A172 (cell line): ENCODE measurements around the gene FREM1. TPM values are rescaled to one million over a fixed set of nuclear protein-coding genes. Genes with fewer than 3 reads are reported as not detected.
A peak's percentile ranks its signal among the peaks of the same experiment; 100 is the strongest.

Experiments used
- DNase-seq: peaks from one replicate; pipeline ENCODE4 v3.0.0-alpha.2; 2015; ENCODE audit warnings: low spot score
- total RNA-seq: library from RNA; depleted of rRNA; stranded (reverse); fragments of >200 nt; shearing (Covaris generic); gene quantifications from 2 replicates; pipeline ENCODE4 v1.2.3, GENCODE V29; 2014

FREM1 gene
- total RNA-seq, 1 experiment from 2014 or later: not detected

DNA sequence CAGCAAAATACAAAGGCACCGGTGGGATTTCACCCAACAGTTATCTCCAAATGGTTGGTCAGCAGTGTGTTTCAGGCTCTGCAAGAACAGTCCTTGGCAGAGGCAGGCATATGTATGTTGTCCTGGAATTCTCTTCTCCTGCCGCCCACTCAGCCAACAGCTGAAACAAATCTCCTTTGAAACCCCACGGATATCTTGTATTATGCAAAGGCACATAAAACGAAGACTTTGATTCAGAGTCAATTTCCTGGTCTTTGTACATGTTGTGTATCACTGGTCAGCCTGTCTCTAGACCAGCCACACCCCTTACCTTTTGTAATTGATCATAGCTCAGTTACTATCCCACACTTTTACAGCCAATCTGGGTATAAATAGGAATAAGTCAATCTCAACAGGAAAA, 29.2 kb downstream of the FREM1 start:
- no peak for DNase-seq

DNA sequence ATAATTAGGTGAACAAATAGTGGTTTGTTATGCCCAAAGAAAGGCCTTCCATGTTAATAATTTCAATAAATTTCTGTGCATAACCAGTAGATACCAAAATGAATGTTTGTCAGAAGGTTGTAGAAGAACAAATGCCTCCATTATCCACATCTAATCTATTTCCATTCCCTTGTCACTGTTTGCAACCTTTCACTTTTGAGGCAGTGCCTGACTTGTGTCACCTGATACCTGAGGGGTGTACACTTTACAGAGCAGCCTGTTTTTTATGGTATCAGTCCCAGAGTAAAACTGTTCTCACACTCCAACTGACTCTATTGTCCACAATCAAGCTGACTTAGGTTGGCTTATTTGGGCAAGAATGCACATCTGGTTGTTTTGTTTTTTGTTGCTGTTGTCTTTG, 40.1 kb downstream of the FREM1 start:
- no peak for DNase-seq

DNA sequence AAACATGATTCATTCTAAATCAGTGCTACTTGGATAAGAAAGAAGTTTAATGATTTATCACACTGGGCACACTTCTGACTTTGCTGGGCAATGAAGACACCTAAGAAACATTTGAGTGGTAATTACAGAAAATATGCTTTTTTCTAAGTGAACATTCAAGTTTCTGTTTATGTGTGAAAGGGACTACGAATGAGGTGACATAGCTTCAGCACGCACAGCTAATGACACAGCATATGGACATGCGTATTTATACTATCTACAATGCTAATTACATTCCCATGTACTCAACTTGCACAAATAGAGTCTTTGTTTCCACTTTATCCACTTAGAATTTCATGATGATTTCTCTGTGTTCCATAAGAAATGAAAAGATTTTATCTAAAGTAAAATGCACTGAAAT, 40.6 kb downstream of the FREM1 start:
- no peak for DNase-seq

DNA sequence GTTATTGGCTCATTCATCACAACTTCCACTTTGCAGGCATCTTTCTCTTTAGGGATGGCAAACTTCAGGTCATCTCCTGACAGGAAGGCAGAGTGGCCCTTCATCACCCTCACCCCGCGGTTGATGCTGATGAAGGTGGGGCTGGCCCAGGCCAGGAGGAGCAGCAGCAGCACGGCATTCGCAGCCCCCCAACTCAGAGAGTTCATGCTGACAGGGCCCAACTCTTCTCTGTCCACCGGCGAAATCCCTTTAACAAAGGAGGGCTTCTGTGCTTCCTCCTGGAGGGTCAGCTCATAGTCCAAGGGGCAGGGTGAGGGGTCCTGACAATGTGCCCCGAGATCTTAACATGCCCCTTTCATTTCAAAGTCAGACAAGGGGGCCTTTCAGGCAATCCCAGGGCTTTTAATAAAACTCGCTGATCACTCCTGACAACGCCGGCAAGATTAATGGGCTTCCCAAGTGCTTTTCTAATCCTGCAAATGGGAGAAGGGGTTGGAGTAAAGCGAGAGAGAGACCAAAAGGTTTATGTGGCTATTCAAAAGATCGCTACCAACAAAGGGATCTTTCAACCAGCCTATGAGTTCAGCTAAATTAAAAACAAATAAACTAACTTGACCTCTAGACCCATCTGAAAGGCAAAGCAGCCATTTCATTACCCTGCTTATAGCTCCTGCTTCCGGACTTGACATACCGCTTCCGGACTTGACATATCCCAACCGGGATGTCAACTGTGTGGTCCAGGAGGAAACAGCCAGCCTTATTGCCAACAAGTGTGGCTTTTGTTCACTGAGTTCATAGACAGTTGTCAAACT, 41.2 kb downstream of the FREM1 start:
- DNase-seq: no peak

DNA sequence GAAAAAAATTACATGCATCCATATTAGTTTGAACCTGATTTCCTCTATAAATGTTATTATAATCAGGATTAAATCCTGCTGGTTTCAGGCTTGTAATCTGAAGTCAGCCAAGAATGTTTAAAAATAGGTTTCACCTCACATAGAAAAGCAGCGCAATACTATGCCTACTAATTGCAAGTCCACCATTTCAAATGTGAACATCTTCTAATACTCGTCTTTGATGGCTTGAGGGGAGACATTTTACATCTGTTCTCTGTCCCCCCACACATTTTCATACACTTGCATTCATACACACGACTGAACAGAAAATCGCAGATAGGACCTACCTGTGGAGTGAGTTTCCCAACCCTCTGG, 41.8 kb downstream of the FREM1 start:
- no peak for DNase-seq

DNA sequence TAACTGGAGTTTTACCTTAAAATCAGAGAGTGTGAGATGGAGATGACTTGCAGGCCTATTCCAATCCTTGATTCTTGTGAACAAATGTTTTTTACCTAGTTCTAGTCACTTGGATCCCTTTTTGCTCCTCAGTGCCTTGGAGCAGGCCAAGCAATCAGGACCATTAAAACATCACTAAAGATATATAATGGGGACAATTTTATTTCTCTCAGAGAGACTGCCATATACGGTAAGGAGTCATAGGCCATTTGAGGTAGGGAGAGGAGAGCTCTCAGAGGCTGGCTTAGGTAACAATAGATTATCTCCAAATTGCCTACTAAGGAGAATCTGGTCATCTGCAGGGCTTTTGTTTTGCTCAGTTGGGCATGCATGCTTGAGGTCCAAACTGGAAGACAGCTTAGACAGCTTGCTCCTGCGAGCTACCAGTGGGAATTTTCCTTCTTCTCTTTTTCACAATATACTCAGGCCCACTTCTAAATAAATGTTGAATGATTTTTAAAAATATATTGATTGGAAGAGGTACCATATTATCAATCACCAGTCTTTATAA, 44.0 kb downstream of the FREM1 start:
- DNase-seq: no peak

DNA sequence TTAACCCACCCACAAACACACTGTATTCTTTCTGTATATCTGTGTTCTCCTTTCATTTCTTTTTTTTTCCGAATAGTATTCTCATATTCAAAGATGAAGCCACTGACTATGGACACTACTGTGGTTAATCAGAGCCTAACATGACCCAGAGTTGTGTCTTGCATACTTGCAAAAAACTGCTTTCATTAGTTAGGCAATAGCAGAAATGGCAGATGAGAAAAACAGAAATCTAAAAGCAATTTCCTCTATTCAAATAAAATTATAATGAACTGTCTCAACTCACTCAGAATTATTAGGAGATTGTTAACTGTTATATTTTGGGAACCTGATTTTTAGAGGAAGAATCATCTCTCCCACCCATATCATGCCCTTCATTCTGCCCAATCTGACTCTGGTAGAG, 45.9 kb downstream of the FREM1 start:
- no peak for DNase-seq

DNA sequence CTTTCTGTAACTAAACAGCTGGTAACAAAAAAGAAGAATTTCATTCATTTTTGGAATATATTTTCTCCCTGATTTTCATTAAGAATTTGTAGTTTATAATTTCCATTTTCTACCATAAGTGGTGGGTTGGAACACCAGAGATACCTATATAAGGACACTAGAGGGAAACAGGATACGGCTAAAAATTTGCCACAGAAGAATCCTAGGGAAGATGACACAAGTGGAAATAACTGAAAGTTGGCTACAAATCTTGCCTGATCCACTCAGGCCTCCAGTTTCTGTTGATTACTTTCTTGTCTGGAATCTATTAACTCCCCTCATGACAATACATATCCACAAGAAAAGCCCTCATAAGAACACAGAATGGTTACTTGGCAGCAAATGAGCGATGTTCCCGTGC, 46.8 kb downstream of the FREM1 start:
- DNase-seq: no peak

DNA sequence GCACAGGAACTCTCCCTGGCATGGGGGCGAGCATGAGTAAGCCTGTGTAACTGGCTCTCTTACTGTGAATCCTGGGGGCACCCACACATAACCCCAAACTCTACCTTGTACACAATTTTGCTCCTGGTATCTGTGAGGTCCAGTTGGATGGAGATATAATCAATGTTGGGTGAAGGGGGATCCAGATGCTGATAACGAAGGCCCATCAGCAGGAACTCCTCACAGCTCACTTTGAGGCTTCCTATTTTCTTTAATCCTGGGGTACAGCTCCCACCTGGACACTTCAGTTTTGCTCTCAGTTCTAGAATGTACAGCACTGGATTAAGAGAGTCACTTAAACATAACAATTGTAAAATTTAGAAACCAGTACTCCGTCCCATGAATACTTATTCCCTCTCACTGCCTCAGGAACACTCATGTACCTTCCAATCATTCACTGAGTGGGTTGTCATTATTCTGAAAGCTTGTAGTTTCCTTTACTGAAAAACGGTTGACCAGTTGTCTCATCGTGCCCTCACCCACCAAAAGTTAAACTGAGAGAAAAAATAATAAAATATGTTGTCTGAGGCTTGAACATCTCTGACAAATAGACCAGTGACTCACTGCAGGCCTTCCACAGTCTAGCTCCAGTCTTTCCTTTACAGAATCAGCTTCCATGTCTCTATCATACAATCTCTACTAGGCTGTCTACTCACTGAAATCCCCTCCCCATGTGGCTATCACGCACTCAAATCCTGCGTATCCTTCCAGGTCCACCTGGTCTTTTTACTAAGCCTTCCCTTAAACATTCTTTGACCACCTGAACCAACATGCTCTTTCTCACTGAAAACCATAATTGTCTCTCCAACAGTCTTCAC, 52.6 kb downstream of the FREM1 start:
- DNase-seq: no peak

DNA sequence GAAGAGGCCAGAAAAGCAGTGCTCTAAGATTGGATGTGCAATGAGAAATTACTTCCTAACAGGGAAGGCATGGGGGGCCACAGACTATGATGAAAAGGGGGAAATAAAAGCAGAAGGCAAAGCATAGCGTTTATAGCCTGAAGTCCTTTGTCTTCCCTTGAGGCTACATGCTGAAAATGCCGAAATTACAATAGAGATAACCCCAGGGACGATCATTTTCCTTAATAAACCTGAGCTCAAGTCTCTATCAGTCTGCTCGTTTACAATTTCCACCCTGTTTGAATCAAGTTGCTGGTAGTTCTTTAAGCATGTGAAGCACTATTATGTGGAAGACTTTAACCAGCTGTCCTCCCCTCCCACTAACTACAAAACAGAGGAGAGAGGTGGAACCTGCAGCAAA, 60.4 kb downstream of the FREM1 start:
- no peak for DNase-seq

DNA sequence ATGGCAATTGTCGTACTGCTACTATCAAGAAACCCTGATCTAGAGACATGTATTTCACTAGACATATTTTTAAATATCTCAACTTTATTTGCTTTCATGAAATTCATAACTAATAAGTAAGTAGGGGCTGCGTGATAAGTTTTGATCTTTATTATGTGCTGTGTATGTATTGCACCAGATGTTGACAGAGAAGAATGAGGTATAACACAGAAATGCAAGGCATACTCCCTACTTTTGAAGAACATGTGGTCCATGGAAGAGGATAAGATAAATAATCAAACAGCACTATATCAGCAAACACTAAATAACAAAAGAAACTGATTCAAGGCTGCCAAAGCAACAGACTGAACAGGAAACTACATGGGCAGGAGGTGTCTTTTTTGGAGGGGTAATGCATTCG, 60.9 kb downstream of the FREM1 start:
- no peak for DNase-seq

DNA sequence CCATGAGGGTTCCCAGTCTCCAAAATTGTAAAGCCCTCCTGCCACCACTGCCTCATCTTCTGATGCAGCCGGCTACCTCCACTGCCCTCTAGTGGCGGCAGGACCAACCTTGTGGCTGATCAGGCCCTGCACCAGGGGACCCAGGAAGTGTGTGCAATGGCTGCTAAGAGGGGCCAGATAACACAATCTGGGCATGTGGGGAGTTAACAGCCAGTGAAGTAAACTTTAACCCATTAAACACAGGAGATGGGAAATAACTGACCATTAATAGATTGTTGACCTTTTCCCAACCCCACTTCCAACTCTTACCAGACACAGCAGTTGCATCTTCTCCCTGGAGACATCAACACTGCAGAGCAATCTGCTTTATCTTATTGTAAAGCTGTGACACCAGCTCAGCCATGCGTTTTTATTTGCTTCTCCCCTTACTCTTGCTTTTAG, 63.3 kb downstream of the FREM1 start:
- peak; percentile 33 for DNase-seq

DNA sequence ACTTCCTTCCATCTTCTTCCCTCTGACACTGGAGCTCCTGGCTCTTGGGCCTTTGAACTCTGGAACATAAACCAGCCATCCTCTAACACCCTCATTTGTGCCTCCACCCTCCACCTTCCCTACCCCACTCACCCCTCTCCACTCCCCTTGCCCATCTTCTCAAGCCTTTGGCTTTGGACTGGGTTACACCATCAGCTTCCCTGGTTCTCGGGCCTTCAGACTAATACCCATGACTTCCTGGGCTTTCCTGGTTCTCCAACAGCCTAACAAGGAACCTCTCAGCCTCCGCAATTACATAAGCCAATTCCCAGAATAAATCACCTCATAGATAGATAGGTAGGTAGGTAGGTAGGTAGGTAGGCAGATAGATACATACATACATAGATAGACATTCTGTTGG, 67.1 kb downstream of the FREM1 start:
- no peak for DNase-seq

DNA sequence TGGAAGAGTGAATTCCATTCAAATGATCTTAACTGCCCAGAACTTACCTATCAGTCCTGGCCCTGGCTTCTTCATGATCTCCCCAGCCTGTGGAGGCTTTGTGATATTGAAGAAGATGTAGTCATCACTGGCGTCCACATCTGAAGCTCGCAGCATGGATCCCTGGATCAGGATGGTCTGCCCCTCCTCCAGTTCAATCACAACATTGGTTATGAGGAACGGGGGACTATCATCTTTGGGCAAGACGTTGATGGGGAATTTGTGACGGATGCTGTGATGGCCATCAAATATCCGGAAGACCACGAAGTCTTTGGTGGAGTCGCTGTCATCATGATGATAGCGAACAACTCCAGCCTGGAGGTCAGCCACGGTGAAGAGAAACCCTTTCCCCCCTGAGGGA, 68.0 kb downstream of the FREM1 start:
- DNase-seq: no peak

DNA sequence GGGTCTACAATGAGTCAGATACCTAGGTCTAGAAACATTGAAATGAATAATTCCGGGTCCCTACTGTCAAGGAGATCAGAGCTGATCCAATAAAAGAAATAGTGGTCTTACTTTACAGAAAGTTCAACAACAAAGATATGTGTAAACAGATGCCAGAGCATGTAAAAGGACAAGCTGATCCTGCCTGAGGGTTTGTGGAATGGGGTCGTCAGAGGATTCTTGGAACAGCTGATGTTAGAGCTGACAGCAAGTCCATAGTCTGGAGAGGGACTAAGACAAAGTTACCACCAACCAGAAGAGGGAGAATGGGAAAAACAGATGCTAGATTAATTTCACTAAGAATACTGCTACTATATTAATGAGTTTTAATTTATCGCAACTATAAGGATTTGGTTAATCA, 71.5 kb downstream of the FREM1 start:
- DNase-seq: no peak

DNA sequence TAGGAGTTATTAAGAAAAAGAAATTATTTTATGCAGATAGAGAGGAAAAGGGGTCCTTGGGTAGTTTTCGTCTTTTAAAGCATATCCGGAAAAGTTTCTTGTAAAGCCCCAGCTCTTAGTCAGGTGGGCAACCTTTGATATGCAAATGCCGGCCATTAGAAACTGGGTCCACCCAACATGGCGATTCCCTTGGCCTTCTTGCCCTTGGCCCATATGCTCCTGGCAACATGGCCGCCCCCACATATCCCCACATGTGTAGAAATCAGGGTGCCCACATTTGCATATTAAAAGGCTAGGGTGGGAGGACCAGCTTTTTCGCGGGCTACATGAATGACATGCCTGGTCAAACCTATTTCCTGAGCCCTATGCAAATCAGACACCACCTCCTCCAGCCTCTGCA, 73.3 kb downstream of the FREM1 start:
- no peak for DNase-seq

DNA sequence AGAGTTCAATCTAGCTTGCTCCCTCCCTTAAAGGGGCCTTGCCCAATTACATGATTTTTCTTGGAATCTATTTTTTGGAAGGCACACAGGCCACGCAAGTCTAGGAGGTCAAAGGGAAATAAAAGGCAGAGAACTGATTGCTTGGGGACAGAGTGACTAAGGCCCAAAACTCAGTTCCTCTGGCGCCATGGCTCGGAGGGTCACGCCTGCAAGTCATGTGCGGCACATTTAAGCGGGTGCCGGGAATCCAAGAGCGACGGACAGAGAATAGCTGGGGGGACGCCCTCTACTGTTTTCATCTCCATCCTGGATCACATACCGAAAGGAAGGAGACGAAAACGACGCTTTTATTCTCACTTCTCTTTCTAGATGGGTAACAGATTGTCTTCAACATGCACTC, 78.6 kb downstream of the FREM1 start:
- DNase-seq: no peak

DNA sequence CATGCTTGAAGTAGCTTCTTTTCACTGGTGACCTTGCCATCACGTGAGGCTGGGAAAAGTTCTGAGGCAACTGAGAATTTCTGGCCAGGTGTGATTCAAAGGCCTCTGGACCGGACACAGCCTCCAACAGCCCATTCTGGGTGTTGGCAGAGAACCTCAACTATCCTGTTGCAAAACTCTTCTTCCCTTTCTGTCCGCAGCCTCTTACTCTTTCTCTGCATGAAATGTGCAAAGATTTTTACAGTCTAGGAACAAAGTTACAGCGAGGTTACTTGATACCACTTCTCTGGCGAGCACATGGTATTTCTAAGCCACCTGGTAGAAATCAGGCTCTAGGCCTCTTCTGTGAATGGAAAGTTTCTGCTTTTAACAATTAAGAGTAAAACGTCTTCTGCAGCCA, 79.2 kb downstream of the FREM1 start:
- no peak for DNase-seq

DNA sequence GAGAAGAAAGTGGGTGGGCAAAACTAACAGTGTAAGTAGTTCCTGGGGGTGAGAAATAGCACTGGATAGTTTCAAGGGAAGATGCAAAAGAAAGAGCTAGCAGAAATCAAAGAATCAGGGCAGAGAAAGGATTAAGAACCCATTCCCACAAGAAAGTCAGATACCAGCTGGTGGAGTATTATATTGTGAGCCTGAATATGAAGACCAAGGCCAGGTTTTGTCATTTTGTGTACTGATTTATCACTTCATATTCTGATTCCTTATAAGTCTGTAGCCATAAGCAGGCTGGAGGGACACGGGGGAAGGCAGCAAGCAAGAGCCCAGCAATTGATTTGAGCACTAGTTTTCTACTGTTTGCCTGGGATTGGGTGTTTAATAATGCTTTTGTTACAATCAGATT, 80.2 kb downstream of the FREM1 start:
- no peak for DNase-seq

DNA sequence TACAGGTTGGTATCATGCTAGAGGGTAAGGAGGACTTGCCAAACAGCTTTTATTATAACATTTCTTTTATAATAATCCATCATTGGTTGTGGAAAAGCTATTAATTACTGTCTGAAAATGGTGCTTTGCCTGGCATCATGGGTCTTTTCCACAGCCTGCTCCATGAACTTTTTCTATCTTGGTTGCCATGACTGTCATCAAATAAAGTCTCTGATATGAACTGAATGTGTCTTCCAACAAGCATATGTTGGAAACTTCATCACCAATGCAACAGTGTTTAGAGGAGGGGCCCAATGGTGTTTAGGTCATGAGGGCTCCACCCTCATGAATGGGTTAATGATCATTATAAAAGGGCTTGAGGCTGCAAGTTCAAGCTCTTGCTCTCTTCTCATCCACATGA, 81.0 kb downstream of the FREM1 start:
- no peak for DNase-seq

DNA sequence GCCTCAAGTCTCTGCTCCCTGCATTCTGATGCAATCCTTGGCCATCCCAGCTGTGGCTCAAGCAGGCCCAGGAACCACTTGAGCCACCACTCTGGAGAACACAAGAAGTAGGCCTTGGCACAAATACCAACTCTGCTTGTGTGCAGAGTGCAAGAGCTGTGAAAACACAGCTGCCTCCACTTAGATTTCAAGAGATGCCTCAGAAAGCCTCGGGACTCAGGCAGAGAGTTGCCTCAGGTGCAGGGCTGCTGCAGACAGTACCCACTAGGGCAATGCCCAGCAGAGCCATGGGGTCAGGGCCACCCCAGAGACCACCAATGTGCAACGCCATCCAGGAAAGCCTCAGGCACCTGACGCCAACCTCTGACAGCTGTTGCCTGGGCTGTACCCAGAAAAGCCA, 82.4 kb downstream of the FREM1 start:
- no peak for DNase-seq

DNA sequence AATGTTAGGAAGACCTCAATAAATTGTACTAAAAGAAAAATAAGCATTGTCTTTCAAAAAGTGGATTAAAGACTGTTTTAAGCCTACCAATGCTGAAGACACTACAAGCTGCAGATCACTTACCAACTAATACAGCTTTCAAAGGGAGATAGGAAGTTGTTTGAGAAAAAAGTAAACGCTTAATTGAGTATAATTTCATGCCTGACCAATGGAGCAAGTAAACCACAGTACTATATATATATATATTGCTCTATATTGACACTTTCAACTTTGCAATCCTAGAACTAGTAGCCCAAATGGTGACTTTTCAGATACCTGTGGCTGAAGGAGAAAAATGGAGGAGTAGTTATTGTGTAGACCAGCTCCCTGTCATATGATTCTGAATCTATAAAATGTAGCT, 85.7 kb downstream of the FREM1 start:
- DNase-seq: no peak

DNA sequence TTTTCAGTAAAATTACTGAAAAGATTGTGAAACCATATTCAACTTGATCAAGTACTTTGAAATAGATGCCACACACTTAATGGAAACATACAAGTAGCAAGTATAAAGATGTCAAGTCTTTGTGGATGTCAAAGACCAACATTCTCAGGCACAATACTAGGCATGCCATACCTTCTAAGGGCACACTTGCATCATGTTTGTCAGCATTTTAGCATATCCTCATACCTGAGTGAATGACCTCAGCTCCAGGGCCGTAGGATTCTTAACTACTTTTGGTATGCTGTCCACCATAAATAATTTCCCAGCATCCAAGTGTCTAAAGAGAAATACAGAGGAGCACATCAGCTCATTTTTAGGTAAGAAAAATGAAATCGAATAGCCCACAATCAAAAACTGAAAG, 86.4 kb downstream of the FREM1 start:
- no peak for DNase-seq
